HG02870 (cell line): ENCODE data around the gene PPM1N.

Experiments used
- ATAC-seq: cut with Tn5 transposase; IDR thresholded peaks from one replicate; pipeline ENCODE4 v1.9.1; 2021; ENCODE audit warnings: mild to moderate bottlenecking, moderate library complexity; ENCODE audit not compliant: unreplicated experiment

Gene PPM1N

DNA sequence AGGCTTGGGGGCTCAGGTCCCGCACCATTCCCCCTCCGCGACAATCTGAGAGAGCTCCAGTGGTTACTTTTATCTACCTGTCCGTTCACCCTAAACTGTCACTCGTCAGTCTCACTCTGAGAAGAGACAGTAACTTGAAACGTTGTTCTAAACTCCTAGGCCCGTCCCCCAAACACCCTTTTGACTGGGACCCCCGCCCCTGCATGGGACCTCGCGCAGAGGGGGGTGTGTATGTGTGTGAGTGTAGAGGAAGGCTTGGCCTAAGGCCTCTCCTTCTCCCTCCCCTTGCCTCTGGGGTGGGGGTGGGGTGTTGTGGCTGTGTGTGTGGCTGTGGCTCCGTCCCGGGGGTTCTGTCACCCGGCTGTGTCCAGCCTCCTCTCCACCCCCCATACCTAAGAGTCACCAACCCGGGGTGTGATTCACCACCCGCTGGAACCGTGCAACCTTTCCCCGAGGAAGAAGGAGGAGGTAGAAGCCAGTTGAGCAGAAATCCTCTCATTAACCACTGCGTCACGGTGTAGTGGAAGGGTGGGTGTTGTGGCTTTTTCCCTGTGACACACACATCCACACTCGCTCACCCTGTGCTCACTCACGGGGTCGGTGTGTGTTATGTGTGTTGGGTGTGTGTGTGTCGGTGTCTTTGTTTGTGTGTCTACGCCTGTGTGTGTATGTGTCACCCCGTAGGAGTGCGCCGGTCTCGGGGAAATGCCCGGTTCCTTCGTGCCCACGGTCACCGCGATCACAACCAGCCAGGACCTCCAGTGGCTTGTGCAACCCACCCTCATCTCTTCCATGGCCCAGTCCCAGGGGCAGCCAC is 28.1 kb upstream of the PPM1N start:
- no peak for ATAC-seq

DNA sequence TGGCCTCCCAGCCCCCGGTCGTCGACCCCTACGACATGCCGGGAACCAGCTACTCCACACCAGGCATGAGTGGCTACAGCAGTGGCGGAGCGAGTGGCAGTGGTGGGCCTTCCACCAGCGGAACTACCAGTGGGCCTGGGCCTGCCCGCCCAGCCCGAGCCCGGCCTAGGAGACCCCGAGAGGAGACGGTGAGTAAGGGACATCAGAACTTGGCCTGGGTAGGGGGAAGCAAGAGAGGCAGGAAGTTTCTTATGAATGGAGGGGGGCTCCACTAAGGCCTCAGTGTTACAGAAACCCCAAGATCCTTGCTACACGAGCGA is 27.5 kb upstream of the PPM1N start:
- no peak for ATAC-seq

DNA sequence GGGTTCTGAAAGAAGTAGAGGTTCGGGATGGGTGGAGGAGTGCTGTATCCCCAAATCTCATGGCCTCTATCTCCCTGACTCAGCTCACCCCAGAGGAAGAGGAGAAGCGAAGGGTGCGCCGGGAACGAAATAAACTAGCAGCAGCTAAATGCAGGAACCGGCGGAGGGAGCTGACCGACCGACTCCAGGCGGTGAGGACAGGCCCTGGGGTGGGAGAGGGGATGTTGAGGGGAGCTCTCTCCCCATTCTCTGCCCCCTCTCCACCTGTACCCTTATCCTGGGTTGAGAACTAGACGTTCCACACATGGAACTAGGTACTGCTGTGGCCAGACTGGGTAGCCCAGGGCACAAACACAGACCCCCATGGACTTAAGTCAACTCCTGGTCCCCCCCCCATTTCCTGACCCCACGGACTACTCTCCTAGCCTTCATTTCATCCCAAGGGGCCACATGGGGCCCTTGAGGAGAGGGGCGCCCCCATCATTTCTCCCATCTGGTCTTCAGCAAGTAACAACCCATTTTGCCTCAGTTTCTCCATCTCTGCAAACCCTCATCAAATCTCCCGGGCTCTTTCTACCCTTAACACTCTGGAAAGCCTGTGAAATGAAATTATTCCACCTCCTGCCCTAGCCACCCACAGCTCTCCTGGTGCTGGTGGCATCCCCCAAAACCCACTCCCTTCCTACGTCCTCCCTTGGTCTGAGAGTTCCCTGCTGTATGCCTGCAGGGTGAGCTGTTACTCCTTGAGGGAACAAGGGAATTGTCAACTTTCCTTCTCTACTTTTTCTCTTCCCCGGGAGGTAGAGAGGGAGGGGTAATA is 26.9 kb upstream of the PPM1N start:
- ATAC-seq = no peak

DNA sequence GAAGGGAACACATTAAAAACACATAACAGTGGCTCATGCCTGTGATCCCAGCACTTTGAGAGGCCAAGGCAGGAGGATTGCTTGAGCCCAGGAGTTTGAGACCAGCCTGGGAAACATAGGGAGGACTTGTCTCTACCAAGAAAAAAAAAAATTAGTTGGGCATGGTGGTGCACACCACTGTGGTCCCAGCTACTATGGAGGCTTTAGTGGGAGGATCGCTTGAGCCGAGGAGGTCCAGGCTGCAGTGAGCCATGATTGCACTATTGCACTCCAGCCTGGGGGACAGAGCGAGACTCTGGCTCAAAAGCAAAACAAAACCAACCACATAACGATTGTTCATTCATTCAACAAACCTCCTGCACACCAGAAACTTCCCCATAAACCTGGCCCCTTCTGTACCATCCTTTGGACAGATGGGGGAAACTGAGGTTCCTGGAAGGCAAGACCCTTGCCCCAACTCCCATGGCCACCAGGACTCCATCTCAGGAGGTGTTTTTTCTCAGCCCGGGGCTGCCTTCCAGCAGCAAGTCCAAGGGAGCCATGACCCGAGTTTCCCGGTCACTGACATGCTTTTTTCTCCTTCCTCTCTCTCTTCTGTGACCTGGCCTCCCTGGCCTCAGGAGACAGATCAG is 26.2 kb upstream of the PPM1N start:
- no peak for ATAC-seq

DNA sequence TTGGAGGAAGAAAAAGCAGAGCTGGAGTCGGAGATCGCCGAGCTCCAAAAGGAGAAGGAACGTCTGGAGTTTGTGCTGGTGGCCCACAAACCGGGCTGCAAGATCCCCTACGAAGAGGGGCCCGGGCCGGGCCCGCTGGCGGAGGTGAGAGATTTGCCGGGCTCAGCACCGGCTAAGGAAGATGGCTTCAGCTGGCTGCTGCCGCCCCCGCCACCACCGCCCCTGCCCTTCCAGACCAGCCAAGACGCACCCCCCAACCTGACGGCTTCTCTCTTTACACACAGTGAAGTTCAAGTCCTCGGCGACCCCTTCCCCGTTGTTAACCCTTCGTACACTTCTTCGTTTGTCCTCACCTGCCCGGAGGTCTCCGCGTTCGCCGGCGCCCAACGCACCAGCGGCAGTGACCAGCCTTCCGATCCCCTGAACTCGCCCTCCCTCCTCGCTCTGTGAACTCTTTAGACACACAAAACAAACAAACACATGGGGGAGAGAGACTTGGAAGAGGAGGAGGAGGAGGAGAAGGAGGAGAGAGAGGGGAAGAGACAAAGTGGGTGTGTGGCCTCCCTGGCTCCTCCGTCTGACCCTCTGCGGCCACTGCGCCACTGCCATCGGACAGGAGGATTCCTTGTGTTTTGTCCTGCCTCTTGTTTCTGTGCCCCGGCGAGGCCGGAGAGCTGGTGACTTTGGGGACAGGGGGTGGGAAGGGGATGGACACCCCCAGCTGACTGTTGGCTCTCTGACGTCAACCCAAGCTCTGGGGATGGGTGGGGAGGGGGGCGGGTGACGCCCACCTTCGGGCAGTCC is 25.5 kb upstream of the PPM1N start:
- no peak for ATAC-seq

DNA sequence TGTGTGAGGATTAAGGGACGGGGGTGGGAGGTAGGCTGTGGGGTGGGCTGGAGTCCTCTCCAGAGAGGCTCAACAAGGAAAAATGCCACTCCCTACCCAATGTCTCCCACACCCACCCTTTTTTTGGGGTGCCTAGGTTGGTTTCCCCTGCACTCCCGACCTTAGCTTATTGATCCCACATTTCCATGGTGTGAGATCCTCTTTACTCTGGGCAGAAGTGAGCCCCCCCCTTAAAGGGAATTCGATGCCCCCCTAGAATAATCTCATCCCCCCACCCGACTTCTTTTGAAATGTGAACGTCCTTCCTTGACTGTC is 24.9 kb upstream of the PPM1N start:
- no peak for ATAC-seq

DNA sequence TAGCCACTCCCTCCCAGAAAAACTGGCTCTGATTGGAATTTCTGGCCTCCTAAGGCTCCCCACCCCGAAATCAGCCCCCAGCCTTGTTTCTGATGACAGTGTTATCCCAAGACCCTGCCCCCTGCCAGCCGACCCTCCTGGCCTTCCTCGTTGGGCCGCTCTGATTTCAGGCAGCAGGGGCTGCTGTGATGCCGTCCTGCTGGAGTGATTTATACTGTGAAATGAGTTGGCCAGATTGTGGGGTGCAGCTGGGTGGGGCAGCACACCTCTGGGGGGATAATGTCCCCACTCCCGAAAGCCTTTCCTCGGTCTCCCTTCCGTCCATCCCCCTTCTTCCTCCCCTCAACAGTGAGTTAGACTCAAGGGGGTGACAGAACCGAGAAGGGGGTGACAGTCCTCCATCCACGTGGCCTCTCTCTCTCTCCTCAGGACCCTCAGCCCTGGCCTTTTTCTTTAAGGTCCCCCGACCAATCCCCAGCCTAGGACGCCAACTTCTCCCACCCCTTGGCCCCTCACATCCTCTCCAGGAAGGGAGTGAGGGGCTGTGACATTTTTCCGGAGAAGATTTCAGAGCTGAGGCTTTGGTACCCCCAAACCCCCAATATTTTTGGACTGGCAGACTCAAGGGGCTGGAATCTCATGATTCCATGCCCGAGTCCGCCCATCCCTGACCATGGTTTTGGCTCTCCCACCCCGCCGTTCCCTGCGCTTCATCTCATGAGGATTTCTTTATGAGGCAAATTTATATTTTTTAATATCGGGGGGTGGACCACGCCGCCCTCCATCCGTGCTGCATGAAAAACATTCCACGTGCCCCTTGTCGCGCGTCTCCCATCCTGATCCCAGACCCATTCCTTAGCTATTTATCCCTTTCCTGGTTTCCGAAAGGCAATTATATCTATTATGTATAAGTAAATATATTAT is 24.3 kb upstream of the PPM1N start:
- ATAC-seq = no peak

DNA sequence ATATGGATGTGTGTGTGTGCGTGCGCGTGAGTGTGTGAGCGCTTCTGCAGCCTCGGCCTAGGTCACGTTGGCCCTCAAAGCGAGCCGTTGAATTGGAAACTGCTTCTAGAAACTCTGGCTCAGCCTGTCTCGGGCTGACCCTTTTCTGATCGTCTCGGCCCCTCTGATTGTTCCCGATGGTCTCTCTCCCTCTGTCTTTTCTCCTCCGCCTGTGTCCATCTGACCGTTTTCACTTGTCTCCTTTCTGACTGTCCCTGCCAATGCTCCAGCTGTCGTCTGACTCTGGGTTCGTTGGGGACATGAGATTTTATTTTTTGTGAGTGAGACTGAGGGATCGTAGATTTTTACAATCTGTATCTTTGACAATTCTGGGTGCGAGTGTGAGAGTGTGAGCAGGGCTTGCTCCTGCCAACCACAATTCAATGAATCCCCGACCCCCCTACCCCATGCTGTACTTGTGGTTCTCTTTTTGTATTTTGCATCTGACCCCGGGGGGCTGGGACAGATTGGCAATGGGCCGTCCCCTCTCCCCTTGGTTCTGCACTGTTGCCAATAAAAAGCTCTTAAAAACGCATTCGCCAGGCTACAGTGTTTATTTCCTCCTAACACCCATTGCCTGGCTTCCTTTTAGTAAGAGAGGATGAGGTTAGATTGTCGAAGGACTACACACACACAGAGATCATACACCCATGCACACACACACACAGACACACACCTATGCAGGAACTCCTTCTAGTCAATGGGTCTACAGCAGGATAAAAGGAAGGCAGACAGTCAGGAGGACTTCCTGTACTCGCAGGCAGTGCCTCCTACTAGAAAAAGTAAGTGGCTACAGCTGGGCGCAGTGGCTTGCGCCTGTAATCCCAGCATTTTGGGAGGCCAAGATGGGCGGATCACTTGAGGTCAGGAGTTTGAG is 23.4 kb upstream of the PPM1N start:
- ATAC-seq = no peak

DNA sequence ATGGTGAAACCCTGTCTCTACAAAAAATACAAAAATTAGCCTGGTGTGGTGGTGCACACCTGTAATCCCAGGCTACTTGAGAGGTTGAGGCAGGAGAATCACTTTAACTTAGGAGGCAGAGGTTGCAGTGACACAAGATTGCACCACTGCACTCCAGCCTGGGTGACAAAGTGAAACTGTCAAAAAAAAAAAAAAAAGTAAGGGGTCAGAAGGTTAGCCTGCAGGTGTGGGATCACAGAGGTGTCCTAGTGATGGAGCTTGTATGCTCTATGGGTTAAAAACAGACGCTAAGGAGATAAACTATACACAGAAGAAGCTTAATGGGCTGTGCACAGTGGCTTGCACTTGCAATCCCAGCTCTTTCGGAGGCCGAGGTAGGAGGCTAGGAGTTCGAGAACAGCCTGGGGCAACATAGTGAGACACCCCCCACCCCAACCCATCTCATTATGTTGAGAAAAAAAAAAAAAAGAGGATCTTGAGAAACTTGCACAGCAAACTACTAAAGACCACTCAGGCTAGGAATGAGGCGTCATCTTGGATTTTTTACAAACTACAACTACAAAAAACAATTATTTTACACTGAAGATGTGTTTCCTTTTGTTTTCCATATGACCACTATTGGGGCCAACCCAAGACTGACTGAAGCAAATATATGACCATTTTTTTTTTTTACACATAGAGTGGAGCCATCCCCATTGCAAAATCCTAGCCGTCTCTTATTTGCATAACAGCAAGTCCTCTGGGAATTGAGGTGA is 22.5 kb upstream of the PPM1N start:
- no peak for ATAC-seq

DNA sequence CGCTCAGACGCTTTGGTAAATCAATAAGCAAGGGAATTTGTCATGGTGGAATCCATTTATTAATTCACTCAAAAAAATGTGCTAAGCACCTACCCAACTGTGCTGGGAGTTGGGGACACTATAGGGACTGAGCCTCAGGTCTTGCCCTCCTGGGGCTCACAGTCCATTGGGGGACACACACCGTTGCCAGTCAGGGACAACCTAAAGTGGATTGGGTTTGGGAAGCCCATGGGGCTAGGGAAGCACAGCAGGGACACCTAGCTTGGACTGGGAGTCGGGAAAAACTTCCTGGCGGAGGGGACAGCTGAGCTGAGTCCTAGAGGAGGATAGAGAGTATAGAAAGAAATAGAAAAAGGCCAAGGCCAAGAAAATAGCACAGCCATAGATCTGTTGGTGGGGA is 21.9 kb upstream of the PPM1N start:
- ATAC-seq = no peak

DNA sequence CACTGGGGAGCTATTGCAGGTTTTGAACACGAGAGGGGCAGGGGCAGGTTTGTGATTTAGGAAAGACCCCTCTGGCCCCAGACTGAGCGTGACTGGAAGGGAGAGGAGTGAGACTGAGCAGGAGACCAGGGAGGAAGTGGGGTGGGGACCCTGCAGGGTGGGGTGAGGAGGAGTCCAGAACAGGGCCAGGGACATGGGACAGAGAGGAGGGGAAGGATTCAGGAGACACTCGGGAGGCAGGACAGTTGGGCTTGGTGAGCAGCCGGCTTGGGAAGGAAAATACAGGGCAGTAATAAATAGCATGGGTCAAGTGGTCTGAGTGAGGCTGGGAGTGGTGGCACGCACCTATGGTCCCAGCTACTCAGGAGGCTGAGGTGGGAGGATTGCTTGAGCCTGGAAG is 21.1 kb upstream of the PPM1N start:
- no peak for ATAC-seq

DNA sequence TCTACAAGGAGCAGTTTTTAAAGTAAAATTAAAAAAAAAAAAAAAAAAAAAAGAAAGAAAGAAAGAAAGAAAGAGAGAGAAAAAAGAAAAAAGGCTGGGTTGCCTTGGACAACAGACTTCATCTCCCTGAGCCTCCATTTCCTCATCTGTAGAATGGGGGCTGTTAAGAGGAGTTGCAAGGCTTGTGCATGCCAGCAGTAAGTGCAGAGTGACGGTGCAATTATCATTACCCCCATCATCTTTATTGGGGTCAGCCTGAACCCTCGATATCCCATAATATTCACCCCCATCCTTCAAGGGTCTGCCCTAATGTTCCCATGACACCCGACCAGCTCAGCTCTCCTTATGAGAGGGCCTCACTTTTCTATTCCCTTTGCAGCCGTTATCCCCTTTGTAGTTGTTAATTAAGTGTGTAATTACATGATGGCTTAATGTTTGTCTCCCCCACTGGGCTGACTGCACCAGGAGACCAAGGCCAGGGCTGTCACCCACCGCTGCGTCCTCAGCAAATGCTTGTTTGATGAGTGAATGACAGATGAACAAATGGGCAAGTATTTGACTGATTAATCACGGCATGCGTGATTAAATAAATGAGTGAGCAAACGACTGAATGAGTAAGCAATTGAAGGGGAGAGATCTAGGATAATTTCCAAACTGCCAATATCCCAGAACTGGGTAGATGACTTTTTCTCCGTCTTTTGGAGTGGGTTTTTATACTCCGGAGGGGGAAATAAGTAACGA is 20.4 kb upstream of the PPM1N start:
- no peak for ATAC-seq

DNA sequence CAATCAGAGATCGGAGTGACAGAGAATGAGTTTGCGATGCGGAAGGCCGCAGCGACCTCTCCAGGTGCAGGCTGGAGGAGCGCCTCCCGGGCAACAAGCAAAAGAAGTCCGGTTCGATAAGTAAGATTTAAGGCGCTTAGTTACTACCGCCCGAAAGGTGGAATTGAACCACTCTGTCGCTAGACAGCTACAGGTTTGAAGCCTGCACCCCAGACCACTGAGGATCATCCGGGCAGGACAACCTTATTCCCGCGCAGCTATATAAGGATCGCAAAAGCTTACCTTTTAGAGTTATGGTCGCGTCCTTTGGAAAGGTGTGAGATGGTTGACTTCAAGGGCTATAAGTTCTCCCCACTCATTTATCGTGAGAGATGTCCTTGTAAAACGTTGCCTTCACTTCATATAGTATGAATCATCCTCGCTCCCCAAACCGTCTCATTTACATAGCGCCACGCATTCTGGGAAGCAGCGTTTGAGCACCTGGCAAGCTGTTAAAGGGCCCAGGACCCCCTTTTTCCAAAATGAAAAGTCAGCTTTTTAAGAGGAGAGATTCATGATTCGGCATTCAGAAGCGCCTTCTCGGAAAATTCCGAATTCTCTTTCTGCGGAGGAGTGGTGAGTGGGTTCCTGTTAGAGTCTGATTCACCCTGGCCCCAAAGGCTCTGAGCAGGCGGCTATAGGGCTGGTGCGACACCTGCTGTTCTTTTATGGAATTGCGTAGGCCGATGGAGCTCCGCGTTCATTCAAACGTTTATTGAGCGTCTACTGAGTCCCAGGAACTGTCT is 19.6 kb upstream of the PPM1N start:
- ATAC-seq = peak; percentile 73

DNA sequence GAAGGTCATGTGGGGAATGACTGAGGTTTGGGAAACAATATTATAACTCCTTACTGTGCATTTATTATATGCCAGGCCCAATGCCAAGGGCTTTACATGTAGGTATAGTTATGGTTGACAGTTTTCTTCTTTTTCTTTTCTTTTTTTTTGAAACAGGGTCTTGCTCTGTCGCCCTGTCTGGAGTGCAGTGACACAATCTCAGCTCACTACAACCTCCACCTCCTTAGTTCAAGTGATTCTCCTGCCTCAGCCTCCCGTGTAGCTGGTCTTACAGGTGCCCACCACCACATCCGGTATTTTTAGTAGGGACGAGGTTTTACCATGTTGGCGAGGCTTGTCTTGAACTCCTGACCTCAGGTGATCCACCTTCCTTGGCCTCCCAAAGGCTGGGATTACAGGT is 15.2 kb upstream of the PPM1N start:
- ATAC-seq = no peak

DNA sequence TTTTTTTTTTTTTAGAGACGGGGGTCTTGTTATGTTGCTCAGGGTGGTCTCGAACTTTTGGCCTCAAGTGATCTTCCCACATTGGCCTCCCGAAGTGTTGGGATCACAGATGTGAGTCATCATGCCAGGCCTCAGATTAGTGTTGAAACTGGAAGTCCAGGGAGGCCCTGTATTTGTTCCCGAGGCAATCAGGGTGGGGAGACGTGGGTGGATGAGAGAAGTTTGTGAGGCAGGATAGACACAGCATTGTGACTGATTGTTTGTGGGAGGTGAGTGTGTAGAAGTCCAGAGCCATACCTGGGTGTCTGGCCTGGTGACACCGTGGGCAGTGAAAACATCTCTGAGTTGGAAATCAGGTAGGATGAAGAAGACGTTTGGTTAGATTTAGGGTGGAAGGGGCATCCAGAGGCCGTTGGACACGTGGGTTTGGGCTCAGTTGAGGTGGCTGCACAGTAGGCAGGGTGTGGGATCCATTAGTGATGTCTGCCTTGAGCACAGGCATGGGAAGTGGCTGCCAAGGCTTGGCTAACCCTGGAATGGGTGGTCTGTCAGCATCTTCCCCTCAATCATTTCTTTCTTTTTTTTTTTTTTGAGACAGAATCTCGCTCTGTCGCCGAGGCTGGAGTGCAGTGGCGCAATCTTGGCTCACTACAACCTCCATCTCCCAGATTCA is 13.8 kb upstream of the PPM1N start:
- no peak for ATAC-seq

DNA sequence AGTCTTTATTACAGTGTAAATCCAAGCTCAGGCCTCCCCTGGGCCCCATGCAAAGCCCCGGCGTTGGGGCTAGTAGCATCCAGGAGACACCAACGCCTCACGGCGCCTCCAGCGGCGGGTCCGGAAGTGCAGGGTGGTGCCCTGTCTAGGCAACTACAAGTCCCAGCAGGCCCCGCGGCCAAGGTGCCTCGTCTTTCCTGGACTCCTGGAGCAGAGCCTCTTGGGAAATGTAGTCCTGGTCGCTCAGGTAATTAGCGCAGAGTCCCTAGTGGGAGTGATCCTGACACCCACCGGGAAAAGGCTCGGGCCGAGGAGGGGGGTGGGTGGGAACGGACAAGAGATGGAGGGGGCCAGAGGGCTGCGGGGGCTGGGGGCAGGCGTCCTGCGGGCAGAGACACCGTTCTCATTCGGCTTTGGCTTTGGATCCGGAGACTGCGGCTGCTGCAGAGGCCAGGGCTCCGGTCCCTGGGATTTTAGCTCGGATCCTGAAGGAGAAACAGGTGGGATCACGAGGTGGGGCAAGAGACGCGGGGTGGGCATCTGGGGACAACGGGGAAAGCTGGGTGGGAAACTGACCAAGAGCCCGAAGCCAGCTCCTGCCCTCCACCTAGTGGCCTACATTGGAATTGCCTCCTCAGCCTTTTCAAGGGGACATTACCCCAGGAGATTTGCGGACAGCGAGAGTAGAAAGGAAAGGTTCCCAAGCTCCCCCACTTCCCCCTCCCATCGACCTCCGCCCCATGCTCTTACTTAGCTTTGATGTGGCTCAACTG is 12.8 kb upstream of the PPM1N start:
- peak; percentile 93 for ATAC-seq
